BLaER1 (cell line): Measurements from ENCODE around the gene EWSR1.

Experiments used
- H3K27ac ChIP-seq: shearing (Covaris generic); formaldehyde crosslinking; 2 replicates; pipeline ENCODE4 v1.8.1; 2022
- H3K27me3 ChIP-seq: shearing (Covaris generic); formaldehyde crosslinking; 2 replicates; pipeline ENCODE4 v1.8.1; 2022
- H3K36me3 ChIP-seq: shearing (Covaris generic); formaldehyde crosslinking; 2 replicates; pipeline ENCODE4 v1.8.1; 2022
- H3K4me1 ChIP-seq: shearing (Covaris generic); formaldehyde crosslinking; 2 replicates; pipeline ENCODE4 v1.8.1; 2022
- H3K4me2 ChIP-seq: shearing (Covaris generic); formaldehyde crosslinking; 2 replicates; pipeline ENCODE4 v1.8.1; 2022
- H3K4me3 ChIP-seq: shearing (Covaris generic); formaldehyde crosslinking; 2 replicates; pipeline ENCODE4 v1.8.1; 2022
- H3K9ac ChIP-seq: shearing (Covaris generic); formaldehyde crosslinking; 2 replicates; pipeline ENCODE4 v1.8.1; 2022
- H3K9me3 ChIP-seq: shearing (Covaris generic); formaldehyde crosslinking; 2 replicates; pipeline ENCODE4 v1.8.1; 2022
- H4K20me1 ChIP-seq: shearing (Covaris generic); formaldehyde crosslinking; 2 replicates; pipeline ENCODE4 v1.8.1; 2022
- Cebpa-rat ChIP-seq: shearing (Covaris generic); IDR thresholded peaks from 2 replicates; pipeline ENCODE4 v1.8.1; 2022

The EWSR1 gene

DNA sequence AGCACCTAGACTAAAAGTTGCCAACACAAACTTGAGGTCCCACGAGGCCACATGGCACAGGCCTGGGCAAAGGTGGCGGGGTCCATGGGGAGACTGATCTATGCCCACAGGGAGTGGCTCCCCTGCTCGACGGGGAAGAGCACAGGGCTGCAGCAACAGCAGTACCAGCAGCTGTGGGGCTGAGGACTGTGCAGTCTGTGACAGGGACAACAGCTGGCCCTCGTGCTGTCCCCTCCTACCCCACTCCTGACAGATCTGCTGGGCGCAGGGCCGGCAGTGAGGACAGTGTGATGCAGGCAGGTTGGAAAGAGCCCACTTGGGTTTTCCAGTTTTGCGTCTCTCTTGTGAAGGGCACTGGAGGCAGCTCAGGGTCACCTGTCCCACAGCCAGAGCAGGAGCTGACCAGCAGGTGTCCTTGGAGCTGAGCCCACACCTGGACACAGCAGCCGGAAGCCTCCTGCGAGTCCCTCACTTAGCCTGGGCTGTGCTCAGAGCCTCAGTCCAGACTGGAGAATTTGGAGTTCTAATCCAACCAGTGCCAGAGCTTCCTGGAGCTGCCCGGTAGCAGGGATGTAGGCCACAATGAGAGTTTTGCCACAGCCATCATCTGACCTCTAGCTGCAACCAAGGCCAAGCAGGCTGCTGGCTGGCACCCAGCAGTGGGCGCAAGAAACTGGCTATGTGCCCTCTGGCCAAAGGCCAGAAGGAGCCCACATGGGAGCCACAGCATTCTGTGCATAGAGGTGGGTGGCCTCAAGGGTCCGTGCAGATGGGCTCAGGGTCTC lies 34.8 kb downstream of the EWSR1 start:
- peaks cover 63% of the 10 kb centered on the region for H4K20me1 ChIP-seq
- H3K4me2 ChIP-seq, result peak overlapping the region; percentile 100
- no peak overlapping the region for H3K9ac ChIP-seq
- H3K4me3 ChIP-seq, result no peak overlapping the region
- peak overlapping the region; percentile 15; the same call in 1 of the 2 replicates for H3K27ac ChIP-seq
- no peak for TF ChIP-seq Cebpa-rat
- peaks cover 23% of the 10 kb centered on the region for H3K27me3 ChIP-seq
- no peaks in the 10 kb centered on the region for H3K9me3 ChIP-seq
- peaks cover 50% of the 10 kb centered on the region for H3K4me1 ChIP-seq
- peaks cover 40% of the 10 kb centered on the region for H3K36me3 ChIP-seq

DNA sequence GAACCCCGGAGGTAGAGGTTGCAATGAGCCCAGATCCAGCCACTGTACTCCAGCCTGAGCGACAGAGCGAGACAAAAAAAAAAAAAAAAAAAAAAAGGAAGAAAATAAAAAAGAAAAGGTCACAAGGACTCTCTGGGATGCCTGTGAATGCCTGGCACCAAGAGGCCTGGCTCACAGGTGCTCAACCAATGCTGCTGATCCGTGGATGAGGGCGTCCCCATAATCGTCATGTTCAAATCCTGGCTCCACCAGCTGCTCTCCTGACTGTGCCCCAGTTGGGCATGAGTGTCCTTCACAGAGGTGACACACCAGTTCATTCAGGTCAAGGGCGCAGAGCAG lies 37.7 kb downstream of the EWSR1 start:
- Histone ChIP-seq H3K36me3 (peaks cover 10% of the 10 kb centered on the region), H3K4me1 (peaks cover 75% of the 10 kb centered on the region), H3K27ac (no peak overlapping the region), H4K20me1 (peaks cover 49% of the 10 kb centered on the region), H3K4me2 (peak overlapping the region; percentile 100), H3K27me3 (peaks cover 39% of the 10 kb centered on the region), H3K9ac (no peak overlapping the region), H3K9me3 (no peaks in the 10 kb centered on the region), H3K4me3 (peak overlapping the region; percentile 73; the same call in 1 of the 2 replicates)
- TF ChIP-seq Cebpa-rat, result no peak

DNA sequence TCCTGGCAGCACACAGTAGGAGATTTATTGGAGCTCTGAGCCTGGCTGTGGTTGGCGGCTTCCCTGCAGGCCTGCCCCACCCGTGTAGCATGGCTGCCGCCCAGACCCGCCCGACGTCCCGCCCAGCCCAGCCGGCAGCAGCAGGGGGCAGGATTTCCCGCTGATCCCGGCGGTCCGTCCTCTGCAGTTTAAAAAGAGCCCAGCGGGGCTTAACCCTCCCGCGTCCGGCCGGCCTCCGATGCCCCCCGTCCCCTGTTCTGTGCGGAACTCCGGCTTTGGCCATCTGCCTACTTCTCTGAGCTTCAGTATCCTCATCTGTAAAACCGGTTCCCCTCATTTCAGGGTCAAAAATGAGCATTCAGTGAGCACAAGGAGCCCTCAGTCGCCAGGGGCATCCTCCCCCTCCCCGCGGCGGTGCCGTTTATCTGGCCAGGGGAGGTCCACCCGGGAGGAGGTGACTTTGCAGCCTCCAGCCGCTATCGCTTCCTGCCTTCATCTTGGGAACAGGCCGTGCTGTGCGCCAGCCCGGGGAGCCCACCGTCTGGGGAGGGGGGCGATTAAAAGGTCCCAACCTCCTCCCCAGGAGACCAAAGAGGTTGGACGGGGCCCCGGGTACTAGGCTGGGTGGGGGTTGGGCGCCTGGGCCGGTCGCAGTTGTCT lies 38.2 kb downstream of the EWSR1 start, which contains the start of gene GAS2L1:
TSS of gene GAS2L1 (plus strand) at position 476 of the 660 bp plus-strand sequence. CDS start 1,456 bp downstream, outside the sequence.
- H3K36me3 ChIP-seq, result peaks cover 6% of the 10 kb centered on the region; the same call in 1 of the 2 replicates
- peak within 1 kb of the TSS; percentile 100 for H3K4me2 ChIP-seq
- H3K9me3 ChIP-seq, result no peaks in the 10 kb centered on the region
- H3K4me1 ChIP-seq, result peaks cover 80% of the 10 kb centered on the region
- peak within 1 kb of the TSS; percentile 46; the same call in 1 of the 2 replicates for H3K27ac ChIP-seq
- no peak for TF ChIP-seq Cebpa-rat
- peak within 1 kb of the TSS; percentile 71 for H3K9ac ChIP-seq
- peaks cover 44% of the 10 kb centered on the region for H4K20me1 ChIP-seq
- peaks cover 39% of the 10 kb centered on the region for H3K27me3 ChIP-seq
- peak within 1 kb of the TSS; percentile 73 for H3K4me3 ChIP-seq

DNA sequence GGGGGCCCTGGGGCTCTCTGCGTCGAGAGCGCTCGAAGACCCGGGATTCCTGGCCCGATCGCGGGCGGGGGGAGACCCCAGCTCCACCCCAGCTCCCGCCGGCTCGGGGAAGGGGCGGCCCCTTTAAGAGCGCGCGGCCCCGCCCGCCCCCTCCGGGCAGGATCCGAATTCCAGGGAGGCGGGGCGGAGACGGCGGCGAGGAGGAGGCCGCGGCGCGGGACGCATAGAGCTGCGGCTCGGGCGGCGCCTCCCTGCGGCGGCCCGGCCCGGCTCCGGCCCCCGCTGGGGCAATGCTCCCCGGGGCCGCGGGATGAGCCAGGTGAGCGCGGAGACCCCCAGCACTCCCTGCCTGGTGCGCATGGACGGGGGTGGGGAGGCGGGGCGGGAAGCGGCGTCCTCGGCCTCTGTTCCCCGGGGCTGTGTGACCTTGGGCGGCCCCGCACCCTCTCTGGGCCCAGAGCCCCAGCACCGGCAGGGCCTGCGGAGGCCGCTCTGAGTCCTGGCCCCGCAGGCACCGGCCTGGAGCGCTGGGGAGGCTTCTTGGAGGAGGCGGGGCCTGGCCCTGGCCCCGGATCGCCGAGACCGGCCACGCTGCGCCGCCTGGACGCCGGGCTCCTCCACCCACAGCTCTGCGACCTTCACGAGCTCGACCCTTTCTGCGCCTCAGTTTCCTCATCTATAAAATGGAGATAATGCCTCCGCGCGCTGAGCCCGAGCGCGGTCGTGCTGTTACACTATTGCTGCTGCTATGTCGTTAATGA lies 38.9 kb downstream of the EWSR1 start:
- H3K4me1 ChIP-seq, result peaks cover 80% of the 10 kb centered on the region

DNA sequence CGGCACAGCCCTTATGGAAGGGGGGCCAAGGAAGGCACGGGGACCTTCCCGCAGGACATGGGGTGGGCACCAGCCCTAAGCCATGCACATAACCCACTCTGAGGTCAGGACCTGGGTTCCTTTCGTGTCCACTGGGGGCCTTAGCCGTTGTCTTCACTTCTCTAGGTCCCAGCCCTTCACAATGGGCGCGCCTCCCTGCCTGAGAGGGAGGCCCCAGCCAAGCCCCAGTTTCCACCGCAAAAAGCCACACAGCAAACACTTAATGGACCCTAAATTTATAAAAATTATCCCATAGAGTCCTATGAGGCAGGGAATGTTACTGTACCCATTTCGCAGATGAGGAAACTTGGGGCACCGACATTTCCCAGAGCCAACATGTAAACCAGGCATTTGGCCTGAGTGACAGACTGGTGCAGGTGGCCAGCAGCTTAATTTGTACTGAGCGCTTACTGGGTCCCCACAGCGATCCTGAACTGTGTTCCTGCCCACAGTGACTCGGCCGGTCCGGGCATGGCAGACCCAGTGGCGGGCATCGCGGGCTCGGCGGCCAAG lies 39.6 kb downstream of the EWSR1 start:
- peak overlapping the region; percentile 100 for H3K4me2 ChIP-seq
- peaks cover 31% of the 10 kb centered on the region for H4K20me1 ChIP-seq
- H3K27me3 ChIP-seq, result peaks cover 49% of the 10 kb centered on the region
- no peaks in the 10 kb centered on the region for H3K36me3 ChIP-seq
- no peaks in the 10 kb centered on the region for H3K9me3 ChIP-seq
- H3K27ac ChIP-seq, result no peak overlapping the region
- no peak overlapping the region for H3K9ac ChIP-seq
- H3K4me1 ChIP-seq, result peaks cover 73% of the 10 kb centered on the region
- TF ChIP-seq Cebpa-rat, result no peak
- H3K4me3 ChIP-seq, result no peak overlapping the region; the same call in 1 of the 2 replicates

More for the DNA sequence above, 38.9 kb downstream of the EWSR1 start:
- TF ChIP-seq Cebpa-rat, result no peak
- H3K27ac ChIP-seq, result peak overlapping the region; percentile 46; the same call in 1 of the 2 replicates
- peak overlapping the region; percentile 100 for H3K4me2 ChIP-seq
- no peaks in the 10 kb centered on the region for H3K9me3 ChIP-seq
- H4K20me1 ChIP-seq, result peaks cover 37% of the 10 kb centered on the region
- peak overlapping the region; percentile 71 for H3K9ac ChIP-seq
- peak overlapping the region; percentile 73 for H3K4me3 ChIP-seq
- no peaks in the 10 kb centered on the region for H3K36me3 ChIP-seq
- H3K27me3 ChIP-seq, result peaks cover 42% of the 10 kb centered on the region

DNA sequence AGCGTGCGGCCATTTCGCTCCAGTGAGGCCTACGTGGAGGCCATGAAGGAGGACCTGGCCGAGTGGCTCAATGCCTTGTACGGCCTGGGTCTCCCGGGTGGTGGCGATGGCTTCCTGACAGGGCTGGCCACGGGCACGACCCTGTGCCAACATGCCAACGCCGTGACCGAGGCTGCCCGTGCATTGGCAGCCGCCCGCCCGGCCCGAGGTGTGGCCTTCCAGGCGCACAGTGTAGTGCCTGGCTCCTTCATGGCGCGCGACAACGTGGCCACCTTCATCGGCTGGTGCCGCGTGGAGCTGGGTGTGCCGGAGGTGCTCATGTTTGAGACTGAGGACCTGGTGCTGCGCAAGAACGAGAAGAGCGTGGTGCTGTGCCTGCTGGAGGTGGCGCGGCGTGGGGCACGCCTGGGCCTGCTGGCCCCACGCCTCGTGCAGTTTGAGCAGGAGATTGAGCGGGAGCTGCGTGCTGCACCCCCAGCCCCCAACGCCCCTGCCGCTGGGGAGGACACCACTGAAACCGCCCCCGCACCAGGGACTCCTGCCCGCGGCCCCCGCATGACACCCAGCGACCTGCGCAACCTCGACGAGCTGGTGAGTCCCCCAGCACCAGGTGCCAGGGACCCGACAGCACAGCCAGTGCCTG lies 40.2 kb downstream of the EWSR1 start:
- no peak overlapping the region for H3K9ac ChIP-seq
- TF ChIP-seq Cebpa-rat, result no peak
- H3K4me3 ChIP-seq, result no peak overlapping the region
- H4K20me1 ChIP-seq, result peaks cover 30% of the 10 kb centered on the region
- H3K27me3 ChIP-seq, result peaks cover 55% of the 10 kb centered on the region
- H3K36me3 ChIP-seq, result no peaks in the 10 kb centered on the region
- H3K4me1 ChIP-seq, result peaks cover 67% of the 10 kb centered on the region
- no peak overlapping the region for H3K27ac ChIP-seq
- H3K4me2 ChIP-seq, result peak overlapping the region; percentile 71
- no peaks in the 10 kb centered on the region for H3K9me3 ChIP-seq

DNA sequence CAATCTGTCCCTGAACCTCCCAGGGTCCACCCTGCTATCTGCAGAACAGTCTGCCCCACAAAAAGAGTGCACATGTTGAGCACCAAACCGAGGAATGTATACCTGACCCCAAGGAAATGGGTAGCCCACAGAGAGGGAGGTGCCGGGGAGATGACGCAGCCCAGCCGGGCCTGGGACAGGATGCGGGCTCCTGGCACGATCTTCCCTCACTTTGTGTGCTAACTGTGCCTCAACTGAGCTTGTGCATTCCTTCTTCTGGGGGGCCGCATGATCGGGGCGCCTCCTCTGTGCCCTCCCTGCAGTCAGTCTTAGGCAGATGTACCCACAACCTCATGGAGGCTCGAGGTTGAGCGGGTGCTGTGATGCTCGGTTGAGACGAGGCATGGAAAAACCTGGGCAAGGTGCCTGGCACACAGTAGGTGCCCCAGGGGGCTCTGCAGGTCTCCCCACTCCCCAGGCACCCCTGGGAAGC lies 40.8 kb downstream of the EWSR1 start:
- Histone ChIP-seq H3K27me3 (peaks cover 60% of the 10 kb centered on the region), H3K36me3 (no peaks in the 10 kb centered on the region), H3K9ac (no peak overlapping the region), H3K9me3 (no peaks in the 10 kb centered on the region), H3K27ac (no peak overlapping the region), H3K4me2 (peak overlapping the region; percentile 71), H4K20me1 (peaks cover 34% of the 10 kb centered on the region), H3K4me1 (peaks cover 61% of the 10 kb centered on the region), H3K4me3 (no peak overlapping the region)
- no peak for TF ChIP-seq Cebpa-rat

DNA sequence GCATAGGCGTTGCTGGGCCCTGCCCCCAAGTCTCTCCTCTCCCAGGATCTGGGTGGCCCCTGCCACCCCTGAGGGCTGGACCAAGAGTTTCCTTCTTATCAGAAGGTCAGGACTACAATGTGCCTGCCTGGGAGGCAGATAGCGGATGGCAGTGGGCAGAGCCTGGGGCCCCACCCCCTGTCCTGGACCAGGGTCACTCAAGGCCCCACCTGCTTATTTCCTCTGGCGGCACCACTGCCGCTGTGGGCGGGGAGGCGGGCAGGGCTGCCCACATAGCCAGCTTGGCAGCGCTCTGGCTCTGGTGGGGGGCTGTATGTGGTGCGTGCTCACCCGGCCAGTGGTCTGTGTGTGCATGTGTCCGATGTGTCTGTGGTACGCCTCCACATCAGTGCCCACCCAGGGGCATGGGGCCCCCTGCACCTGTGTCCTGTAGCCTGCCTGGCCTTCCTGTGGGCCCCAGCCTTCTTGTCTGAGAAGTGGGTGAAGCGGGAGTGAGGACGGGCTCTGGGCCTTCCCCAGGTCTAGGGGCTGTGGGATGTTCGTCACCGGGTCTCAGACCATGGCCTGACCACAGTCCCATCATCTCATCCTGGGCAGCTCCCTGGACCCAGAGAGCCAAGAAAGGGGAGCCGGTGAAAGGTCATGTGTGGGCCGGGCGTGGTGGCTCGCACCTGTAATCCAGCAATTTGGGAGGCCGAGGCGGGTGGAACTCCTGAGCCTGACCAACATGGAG lies 41.4 kb downstream of the EWSR1 start:
- H3K4me2 ChIP-seq, result peak overlapping the region; percentile 71
- no peak for TF ChIP-seq Cebpa-rat

More for the DNA sequence above, 41.4 kb downstream of the EWSR1 start:
- no peaks in the 10 kb centered on the region for H3K36me3 ChIP-seq
- peaks cover 40% of the 10 kb centered on the region for H4K20me1 ChIP-seq
- no peak overlapping the region for H3K4me3 ChIP-seq
- H3K4me1 ChIP-seq, result peaks cover 55% of the 10 kb centered on the region
- H3K9me3 ChIP-seq, result no peaks in the 10 kb centered on the region
- no peak overlapping the region for H3K27ac ChIP-seq
- no peak overlapping the region for H3K9ac ChIP-seq
- H3K27me3 ChIP-seq, result peaks cover 67% of the 10 kb centered on the region
